Panc1 (cell line): Measurements from ENCODE around the gene ATP8B2. TPM values are rescaled to one million over a fixed set of nuclear protein-coding genes. Genes with fewer than 3 reads are reported as not detected.

Experiments
- ATAC-seq: fragments of 200-7000 bp; cut with Tn5 transposase; 2 replicates; pipeline ENCODE4 v1.9.1; 2020; ENCODE audit warnings: mild to moderate bottlenecking, moderate library complexity
- BruUV-seq: library from RNA; stranded (reverse); fragments of 400-500 nt; replicated peaks from 2 replicates; lab custom pipeline; 2021; lab: Mats Ljungman, UMichigan
- CTCF ChIA-PET: fragments of 300-600 bp; sonication (Branson Sonifier 250); formaldehyde crosslinking; loops from one replicate; lab custom pipeline; 2022; ENCODE audit warnings: antibody characterized with exemption; lab: Charles Lee
- POLR2A ChIA-PET: fragments of 300-600 bp; sonication (Branson Sonifier 250); formaldehyde crosslinking; loops from one replicate; lab custom pipeline; 2022; ENCODE audit warnings: antibody characterized with exemption; lab: Charles Lee
- DNase-seq: peaks from one replicate; pipeline ENCODE4 v3.0.0-alpha.2; 2010; ENCODE audit warnings: low read depth, low spot score
- H3K27ac ChIP-seq: 2 replicates; pipeline ENCODE4 v1.5.1; 2011; ENCODE audit warnings: mild to moderate bottlenecking, low read length, inconsistent platforms
- H3K27me3 ChIP-seq: fragments of 200-500 bp; sonication (Bioruptor generic); 2 replicates; pipeline ENCODE4 v1.6.0; 2014; ENCODE audit warnings: low read length, inconsistent platforms; ENCODE audit not compliant: control insufficient read depth, insufficient read depth
- H3K36me3 ChIP-seq: fragments of 200-500 bp; sonication (Bioruptor generic); 2 replicates; pipeline ENCODE4 v1.5.1; 2014; ENCODE audit warnings: inconsistent platforms, mild to moderate bottlenecking, low read length, moderate library complexity; ENCODE audit not compliant: control insufficient read depth, insufficient read depth
- H3K4me1 ChIP-seq: 2 replicates; pipeline ENCODE4 v1.5.1; 2011; ENCODE audit warnings: inconsistent platforms, mild to moderate bottlenecking, low read length, moderate library complexity; ENCODE audit not compliant: control insufficient read depth, insufficient read depth
- H3K4me3 ChIP-seq, 2 experiments: 2 replicates each; pipeline ENCODE4 v1.5.1; 2011 to 2012; ENCODE audit warnings: low read depth in 2 of 2, low read length in 2 of 2, mild to moderate bottlenecking in 2 of 2, inconsistent platforms in 1 of 2, moderate library complexity in 1 of 2
- H3K9me3 ChIP-seq: fragments of 200-500 bp; sonication (Bioruptor generic); 2 replicates; pipeline ENCODE4 v1.5.1; 2014; ENCODE audit warnings: low read depth, mild to moderate bottlenecking, inconsistent platforms, low read length, moderate library complexity; ENCODE audit not compliant: control insufficient read depth, insufficient read depth
- POLR2AphosphoS5 ChIP-seq: IDR thresholded peaks from 2 replicates; pipeline ENCODE4 v1.6.1; 2012; ENCODE audit warnings: mild to moderate bottlenecking, low read depth, low read length, moderate library complexity
- SIN3A ChIP-seq: IDR thresholded peaks from 2 replicates; pipeline ENCODE4 v1.6.1; 2012; ENCODE audit warnings: low read depth, mild to moderate bottlenecking, low read length, moderate library complexity, borderline replicate concordance; ENCODE audit not compliant: insufficient read depth
- TCF7L2 ChIP-seq: IDR thresholded peaks from 2 replicates; pipeline ENCODE4 v1.6.1; 2011; ENCODE audit warnings: mild to moderate bottlenecking, low read depth, low read length, inconsistent platforms
- in situ Hi-C: cut with HindIII; loops from 2 replicates; pipeline ENCODE4 v1.10.0; 2016; ENCODE audit warnings: low sequenced_read_pairs, low pct_unique_long_range_greater_than_20kb
- intact Hi-C: fragments of 100-400 bp; cut with micrococcal nuclease; formaldehyde crosslinking; loops from one replicate; pipeline ENCODE4 v1.10.0; 2022; ENCODE audit not compliant: unreplicated experiment
- total RNA-seq: library from RNA; stranded (reverse); gene quantifications from one replicate; pipeline ENCODE4 v1.2.1, GENCODE V29; 2021; ENCODE audit not compliant: unreplicated experiment
- TF ChIP-seq, protein P1 (sequence below): fragments of 450-650 bp; IDR thresholded peaks from 2 replicates; pipeline ENCODE4 v1.5.1; 2017; ENCODE audit warnings: mild to moderate bottlenecking
- TF ChIP-seq, protein P2 (sequence below), 2 experiments: IDR thresholded peaks; 2 replicates each; pipeline ENCODE4 v1.6.1; 2011 to 2012; ENCODE audit warnings: low read depth in 2 of 2, control low read depth in 1 of 2, low read length in 1 of 2, mild to moderate bottlenecking in 1 of 2, moderate library complexity in 1 of 2; ENCODE audit not compliant: insufficient read depth in 1 of 2

Gene ATP8B2
- total RNA-seq, 1 experiment from 2014 or later: 14.7 TPM

DNA sequence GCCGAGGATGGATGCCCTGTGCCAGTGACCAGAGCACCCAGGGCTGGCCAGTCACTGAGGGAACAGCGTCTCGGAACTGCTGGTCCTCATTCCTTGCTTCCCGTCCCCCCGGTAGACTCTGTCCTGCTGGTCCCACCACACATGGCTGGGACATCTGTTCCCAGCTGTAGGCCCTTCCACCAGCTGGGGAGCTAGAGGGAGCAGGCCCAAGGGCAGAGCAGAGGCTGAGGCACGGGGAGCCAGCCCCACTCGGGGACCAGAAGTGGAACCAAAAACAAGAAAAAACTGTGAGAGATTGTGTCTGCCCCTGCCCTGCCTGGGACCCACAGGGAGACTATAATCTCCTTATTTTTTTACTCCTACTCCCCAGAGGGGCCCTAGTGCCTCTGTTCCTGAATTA lies 23.8 kb downstream of the ATP8B2 start:
- POLR2A ChIA-PET: no interaction called here
- H3K4me1 ChIP-seq: peaks cover 15% of the 10 kb centered on the region
- no peaks in the 10 kb centered on the region for H3K9me3 ChIP-seq
- intact Hi-C loops (no loop called here), in situ Hi-C loops (no loop called here)
- TF ChIP-seq TCF7L2 (no peak), POLR2AphosphoS5 (no peak), SIN3A (no peak)
- TF ChIP-seq, protein P1, sequence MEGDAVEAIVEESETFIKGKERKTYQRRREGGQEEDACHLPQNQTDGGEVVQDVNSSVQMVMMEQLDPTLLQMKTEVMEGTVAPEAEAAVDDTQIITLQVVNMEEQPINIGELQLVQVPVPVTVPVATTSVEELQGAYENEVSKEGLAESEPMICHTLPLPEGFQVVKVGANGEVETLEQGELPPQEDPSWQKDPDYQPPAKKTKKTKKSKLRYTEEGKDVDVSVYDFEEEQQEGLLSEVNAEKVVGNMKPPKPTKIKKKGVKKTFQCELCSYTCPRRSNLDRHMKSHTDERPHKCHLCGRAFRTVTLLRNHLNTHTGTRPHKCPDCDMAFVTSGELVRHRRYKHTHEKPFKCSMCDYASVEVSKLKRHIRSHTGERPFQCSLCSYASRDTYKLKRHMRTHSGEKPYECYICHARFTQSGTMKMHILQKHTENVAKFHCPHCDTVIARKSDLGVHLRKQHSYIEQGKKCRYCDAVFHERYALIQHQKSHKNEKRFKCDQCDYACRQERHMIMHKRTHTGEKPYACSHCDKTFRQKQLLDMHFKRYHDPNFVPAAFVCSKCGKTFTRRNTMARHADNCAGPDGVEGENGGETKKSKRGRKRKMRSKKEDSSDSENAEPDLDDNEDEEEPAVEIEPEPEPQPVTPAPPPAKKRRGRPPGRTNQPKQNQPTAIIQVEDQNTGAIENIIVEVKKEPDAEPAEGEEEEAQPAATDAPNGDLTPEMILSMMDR: no peak
- TF ChIP-seq, protein P2, sequence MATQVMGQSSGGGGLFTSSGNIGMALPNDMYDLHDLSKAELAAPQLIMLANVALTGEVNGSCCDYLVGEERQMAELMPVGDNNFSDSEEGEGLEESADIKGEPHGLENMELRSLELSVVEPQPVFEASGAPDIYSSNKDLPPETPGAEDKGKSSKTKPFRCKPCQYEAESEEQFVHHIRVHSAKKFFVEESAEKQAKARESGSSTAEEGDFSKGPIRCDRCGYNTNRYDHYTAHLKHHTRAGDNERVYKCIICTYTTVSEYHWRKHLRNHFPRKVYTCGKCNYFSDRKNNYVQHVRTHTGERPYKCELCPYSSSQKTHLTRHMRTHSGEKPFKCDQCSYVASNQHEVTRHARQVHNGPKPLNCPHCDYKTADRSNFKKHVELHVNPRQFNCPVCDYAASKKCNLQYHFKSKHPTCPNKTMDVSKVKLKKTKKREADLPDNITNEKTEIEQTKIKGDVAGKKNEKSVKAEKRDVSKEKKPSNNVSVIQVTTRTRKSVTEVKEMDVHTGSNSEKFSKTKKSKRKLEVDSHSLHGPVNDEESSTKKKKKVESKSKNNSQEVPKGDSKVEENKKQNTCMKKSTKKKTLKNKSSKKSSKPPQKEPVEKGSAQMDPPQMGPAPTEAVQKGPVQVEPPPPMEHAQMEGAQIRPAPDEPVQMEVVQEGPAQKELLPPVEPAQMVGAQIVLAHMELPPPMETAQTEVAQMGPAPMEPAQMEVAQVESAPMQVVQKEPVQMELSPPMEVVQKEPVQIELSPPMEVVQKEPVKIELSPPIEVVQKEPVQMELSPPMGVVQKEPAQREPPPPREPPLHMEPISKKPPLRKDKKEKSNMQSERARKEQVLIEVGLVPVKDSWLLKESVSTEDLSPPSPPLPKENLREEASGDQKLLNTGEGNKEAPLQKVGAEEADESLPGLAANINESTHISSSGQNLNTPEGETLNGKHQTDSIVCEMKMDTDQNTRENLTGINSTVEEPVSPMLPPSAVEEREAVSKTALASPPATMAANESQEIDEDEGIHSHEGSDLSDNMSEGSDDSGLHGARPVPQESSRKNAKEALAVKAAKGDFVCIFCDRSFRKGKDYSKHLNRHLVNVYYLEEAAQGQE (IDR thresholded peaks at IDR 0.05; ENCODE audit: insufficient read depth in 1 of 2, low read depth in 2 of 2, low read length in 1 of 2): no peak
- DNase-seq (no peak), ATAC-seq (no peak)
- CTCF ChIA-PET: no interaction called here
- H3K4me3 ChIP-seq: no peak overlapping the region
- H3K36me3 ChIP-seq: peaks cover 2% of the 10 kb centered on the region; the same call in 1 of the 2 replicates
- H3K27me3 ChIP-seq: no peaks in the 10 kb centered on the region
- no peak overlapping the region for H3K27ac ChIP-seq
- no TSS peak for BruUV-seq

DNA sequence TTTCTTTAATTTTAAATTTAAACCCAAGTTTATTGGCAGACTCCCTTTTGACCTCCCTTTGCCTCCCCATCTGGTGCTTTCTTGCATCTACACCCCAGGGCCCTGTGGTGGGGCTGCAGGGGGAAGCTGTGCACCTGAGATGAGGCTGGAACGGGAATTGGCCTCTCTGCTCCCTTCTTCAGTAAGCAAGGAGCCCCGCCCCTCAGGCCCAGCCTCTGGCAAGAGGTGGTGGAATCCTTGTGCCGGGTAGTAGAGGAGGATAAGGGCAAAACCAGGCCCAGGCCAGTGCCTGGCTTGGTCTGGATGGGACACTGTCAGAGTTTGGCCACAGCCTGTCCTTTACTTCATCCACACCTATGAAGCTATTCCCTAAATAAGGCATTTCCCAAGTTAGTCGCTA lies 25.1 kb downstream of the ATP8B2 start:
- ATAC-seq: no peak
- in situ Hi-C loops: no loop called here

More for the DNA sequence above, 25.1 kb downstream of the ATP8B2 start:
- Histone ChIP-seq H3K36me3 (peaks cover 2% of the 10 kb centered on the region; the same call in 1 of the 2 replicates), H3K27me3 (no peaks in the 10 kb centered on the region), H3K4me1 (peaks cover 15% of the 10 kb centered on the region), H3K9me3 (no peaks in the 10 kb centered on the region), H3K27ac (no peak overlapping the region), H3K4me3 (no peak overlapping the region)
- no peak for DNase-seq
- TF ChIP-seq, protein P2 (IDR thresholded peaks at IDR 0.05; ENCODE audit: insufficient read depth in 1 of 2, low read depth in 2 of 2, low read length in 1 of 2): no peak
- TF ChIP-seq POLR2AphosphoS5 (no peak), TCF7L2 (no peak), SIN3A (no peak)
- TF ChIP-seq, protein P1: no peak
- no TSS peak for BruUV-seq
- POLR2A ChIA-PET: no interaction called here
- intact Hi-C loops: no loop called here
- CTCF ChIA-PET: interaction anchor here (1.4 kb wide), 1 partner anchor 14 kb away, joined by 5 read pairs; no protein-coding TSS in a partner anchor
